Motor neuron (in vitro differentiated cells): ENCODE data around the gene IFNLR1. TPM values are rescaled to one million over a fixed set of nuclear protein-coding genes. Genes with fewer than 3 reads are reported as not detected.
A peak's percentile ranks its signal among the peaks of the same experiment; 100 is the strongest.

Experiments used
- ATAC-seq, 8 experiments: fragments of 200-7000 bp; cut with Tn5 transposase; replicated peaks in 6 of 8; 2 replicates each; pipeline ENCODE4 v1.8.0; 2021; ENCODE audit warnings: mild to moderate bottlenecking in 8 of 8, moderate library complexity in 8 of 8
- H3K27ac ChIP-seq, 2 donors: fragments of 250-450 bp; sonication (Bioruptor Pico); 2 replicates each; pipeline ENCODE4 v1.9.0; 2021; ENCODE audit warnings: antibody characterized with exemption in 2 of 2, mild to moderate bottlenecking in 2 of 2, moderate library complexity in 1 of 2
- H3K4me1 ChIP-seq, 2 donors: fragments of 250-450 bp; sonication (Bioruptor Pico); replicated peaks in 1 of 2; 2 replicates each; pipeline ENCODE4 v1.6.1; 2021; ENCODE audit warnings: antibody characterized with exemption in 2 of 2, mild to moderate bottlenecking in 2 of 2, moderate library complexity in 1 of 2
- H3K4me3 ChIP-seq, 5 donors: fragments of 250-450 bp; sonication (Bioruptor Pico); 2 replicates each; pipeline ENCODE4 v1.9.0; 2021; ENCODE audit warnings: antibody characterized with exemption in 5 of 5, mild to moderate bottlenecking in 5 of 5, moderate library complexity in 4 of 5
- whole genome bisulfite sequencing, 10 experiments: fragments of 450-650 bp; shearing (Covaris generic); methylation state at CpG; one replicate each; pipeline ENCODE4 v1.0.0; 2022; 5-methylcytosine and 5-hydroxymethylcytosine counted together
- in situ Hi-C, 9 experiments: fragments of 400-800 bp; cut with MboI; loops; one replicate each; pipeline ENCODE4 v1.15.0; 2021; ENCODE audit warnings: low sequenced_read_pairs in 9 of 9, low pct_unique_long_range_greater_than_20kb in 2 of 9; ENCODE audit not compliant: unreplicated experiment in 9 of 9
- total RNA-seq, 8 experiments: library from RNA; unstranded; fragments of 300-600 nt; gene quantifications; 2 replicates each; pipeline versions ENCODE4 v1.2.3 to v1.2.4, GENCODE V29; 2022

Gene IFNLR1
- total RNA-seq, 8 experiments from 2014 or later = 0.11 to 2.1 (median 0.55) TPM

- Histone ChIP-seq H3K4me3 (no peak overlapping the region), H3K27ac (no peak overlapping the region), H3K4me1 (peaks cover 0 to 27% of the 10 kb centered on the region in 2 donors)
- ATAC-seq = no peak
- WGBS, 10 experiments = 0 to 95% (median 79%) methylated on average over 1 to 19 of the region's 20 CpGs; no CpG with 5 or more reads in 3 of the 10 experiments
- in situ Hi-C loops = no loop called here
These were observed 75.7 kb downstream of the IFNLR1 start for GRCh38 chr1:24111262-24111995.

- peaks cover 0 to 27% of the 10 kb centered on the region in 2 donors for H3K4me1 ChIP-seq
- ATAC-seq = no peak
- 20 to 80% (median 60%) methylated on average over 3 to 10 of the region's 14 CpGs; no CpG with 5 or more reads in 4 of the 10 experiments for WGBS, 10 experiments
- no peak overlapping the region for H3K27ac ChIP-seq
- H3K4me3 ChIP-seq = no peak overlapping the region
- in situ Hi-C loops = no loop called here
These were observed 76.3 kb downstream of the IFNLR1 start for GRCh38 chr1:24110642-24111261.

- Histone ChIP-seq H3K4me3 (no peak overlapping the region), H3K27ac (no peak overlapping the region), H3K4me1 (peaks cover 0 to 27% of the 10 kb centered on the region in 2 donors)
- in situ Hi-C loops = no loop called here
- WGBS, 10 experiments = 79 to 100% (median 90%) methylated on average over 1 to 12 of the region's 15 CpGs; no CpG with 5 or more reads in 3 of the 10 experiments
- ATAC-seq = no peak
These were observed 77.2 kb downstream of the IFNLR1 start for GRCh38 chr1:24109686-24110475.

GRCh38 chr1:24109166-24109483 lies 78.0 kb downstream of the IFNLR1 start:
- no peak for ATAC-seq
- WGBS, 10 experiments = 0% methylated on average over 1 of the region's 1 CpG; no CpG with 5 or more reads in 9 of the 10 experiments
- H3K27ac ChIP-seq = no peak overlapping the region
- in situ Hi-C loops = no loop called here
- H3K4me3 ChIP-seq = no peak overlapping the region
- peaks cover 0 to 27% of the 10 kb centered on the region in 2 donors for H3K4me1 ChIP-seq

GRCh38 chr1:24108334-24109165 lies 78.5 kb downstream of the IFNLR1 start:
- Histone ChIP-seq H3K4me1 (peaks cover 0 to 27% of the 10 kb centered on the region in 2 donors), H3K4me3 (no peak overlapping the region), H3K27ac (no peak overlapping the region)
- peak in 2 of 8 experiments; percentile 69 to 79 for ATAC-seq
- in situ Hi-C loops = no loop called here
- WGBS, 10 experiments = 0 to 94% (median 78%) methylated on average over 2 to 18 of the region's 22 CpGs; no CpG with 5 or more reads in 2 of the 10 experiments

GRCh38 chr1:24107462-24108138 lies 79.5 kb downstream of the IFNLR1 start:
- Histone ChIP-seq H3K27ac (no peak overlapping the region), H3K4me3 (no peak overlapping the region), H3K4me1 (peaks cover 0 to 27% of the 10 kb centered on the region in 2 donors)
- peak in 5 of 8 experiments; percentile 9 to 72 (median 43) for ATAC-seq
- 0 to 100% (median 75%) methylated on average over 1 to 13 of the region's 18 CpGs; no CpG with 5 or more reads in 3 of the 10 experiments for WGBS, 10 experiments
- in situ Hi-C loops = no loop called here

- in situ Hi-C loops = no loop called here
- Histone ChIP-seq H3K4me3 (no peak overlapping the region), H3K4me1 (peaks cover 0 to 22% of the 10 kb centered on the region in 2 donors), H3K27ac (no peak overlapping the region)
- ATAC-seq = peak in 3 of 8 experiments; percentile 3 to 25 (median 20)
- WGBS, 10 experiments = 60 to 100% (median 90%) methylated on average over 1 to 14 of the region's 19 CpGs; no CpG with 5 or more reads in 3 of the 10 experiments
These were observed 81.5 kb downstream of the IFNLR1 start for GRCh38 chr1:24105368-24106160.

GRCh38 chr1:24104854-24105253 lies 82.2 kb downstream of the IFNLR1 start:
- 80 to 100% (median 94%) methylated on average over 1 to 5 of the region's 7 CpGs; no CpG with 5 or more reads in 6 of the 10 experiments for WGBS, 10 experiments
- in situ Hi-C loops = no loop called here
- no peak for ATAC-seq
- H3K27ac ChIP-seq = no peak overlapping the region
- no peak overlapping the region for H3K4me3 ChIP-seq
- peaks cover 0 to 22% of the 10 kb centered on the region in 2 donors for H3K4me1 ChIP-seq

Other genes starting within 250 kb of the IFNLR1 start
- gene PNRC2, start 227.5 kb downstream of the IFNLR1 start, total RNA-seq = 100 to 1,000 TPM in 1 of 8 experiments, 10 to 100 TPM in 7; 71.0 to 157 (median 83.7) TPM
- gene SRSF10, start 207.0 kb downstream of the IFNLR1 start, total RNA-seq = 100 to 1,000 TPM; 101 to 230 (median 169) TPM
- gene MYOM3, start 75.2 kb downstream of the IFNLR1 start, total RNA-seq = 1 to 10 TPM in 1 of 8 experiments, under 1 TPM in 7; 0.05 to 1.2 (median 0.28) TPM
- under 1 TPM in 7 of 8 experiments, not detected in 1; 0.05 to 0.52 (median 0.13) TPM for gene IL22RA1, start 44.1 kb downstream of the IFNLR1 start, total RNA-seq
- 1 to 10 TPM in 2 of 8 experiments, under 1 TPM in 5, not detected in 1; 0.05 to 1.1 (median 0.57) TPM for gene GRHL3, start 132.1 kb upstream of the IFNLR1 start, total RNA-seq
- 10 to 100 TPM in 1 of 8 experiments, 1 to 10 TPM in 7; 2.1 to 19.0 (median 6.8) TPM for gene STPG1, start 226.5 kb upstream of the IFNLR1 start, total RNA-seq
- gene NIPAL3, start 228.5 kb upstream of the IFNLR1 start, total RNA-seq = 10 to 100 TPM in 7 of 8 experiments, 1 to 10 TPM in 1; 8.6 to 48.0 (median 19.1) TPM